GM12878 (cell line): ENCODE measurements around the gene SCARF2.

Experiments
- CEBPB ChIP-seq, 2 experiments: fragments of 150-350 bp in 1 of 2; IDR thresholded peaks; 2 replicates each; pipeline ENCODE4 v1.6.1; 2012 to 2014; ENCODE audit warnings: low read depth in 2 of 2, low read length in 2 of 2, borderline replicate concordance in 1 of 2, inconsistent platforms in 1 of 2
- CTCF ChIP-seq, 3 experiments: IDR thresholded peaks in 2 of 3; conservative IDR thresholded peaks in 1 of 3; 2 replicates each; pipeline ENCODE4 v1.5.1; 2011; ENCODE audit warnings: low read depth in 3 of 3, low read length in 3 of 3, mild to moderate bottlenecking in 3 of 3, control low read depth in 2 of 3, moderate library complexity in 2 of 3, inconsistent platforms in 1 of 3, mixed read lengths in 1 of 3; ENCODE audit not compliant: control insufficient read depth in 2 of 3, insufficient read depth in 1 of 3; ENCODE audit errors: extremely low read depth in 1 of 3
- E2F4 ChIP-seq: IDR thresholded peaks from 2 replicates; pipeline ENCODE4 v1.6.1; 2012; ENCODE audit warnings: low read depth, low read length, improper control_type of control experiment
- EZH2 ChIP-seq: IDR thresholded peaks from 2 replicates; pipeline ENCODE4 v1.6.1; 2012; ENCODE audit warnings: low read depth, mild to moderate bottlenecking, control low read depth, inconsistent platforms, low read length, borderline replicate concordance; ENCODE audit not compliant: control insufficient read depth
- JUND ChIP-seq: IDR thresholded peaks from 2 replicates; pipeline ENCODE4 v1.6.1; 2012; ENCODE audit warnings: low read depth, mild to moderate bottlenecking, low read length, improper control_type of control experiment, moderate library complexity
- PAX5 ChIP-seq: IDR thresholded peaks from 2 replicates; pipeline ENCODE4 v1.6.1; 2011; ENCODE audit warnings: low read depth, low read length, borderline replicate concordance
- RFX5 ChIP-seq: IDR thresholded peaks from 2 replicates; pipeline ENCODE4 v1.6.1; 2011; ENCODE audit warnings: low read depth, low read length, improper control_type of control experiment
- TF ChIP-seq, protein P1 (sequence below): IDR thresholded peaks from 2 replicates; pipeline ENCODE4 v1.6.1; 2012; ENCODE audit warnings: mild to moderate bottlenecking, low read depth, low read length

DNA sequence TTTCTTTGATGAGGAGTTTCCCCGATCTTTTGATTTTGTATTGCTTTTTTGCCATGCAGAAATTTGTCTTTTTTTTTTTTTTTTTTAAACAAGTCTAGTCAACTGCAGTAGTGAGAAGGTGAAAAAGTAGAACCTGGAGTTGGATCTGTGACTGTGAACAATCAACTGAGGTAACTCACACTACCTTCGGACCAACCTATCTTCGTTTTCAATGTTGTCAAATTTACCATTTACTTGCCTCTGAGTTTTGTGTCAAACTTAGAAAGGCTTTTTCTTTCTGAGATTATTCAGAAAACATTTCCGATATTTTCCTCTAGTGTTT lies 37.5 kb upstream of the SCARF2 start:
- TF ChIP-seq E2F4 (no peak), CTCF (IDR thresholded peaks at IDR 0.05 in 2 of 3, conservative IDR thresholded peaks at IDR 0.05 in 1 of 3; ENCODE audit: control insufficient read depth in 2 of 3, extremely low read depth in 1 of 3, insufficient read depth in 1 of 3, low read depth in 3 of 3, low read length in 3 of 3) (no peak), EZH2 (no peak), CEBPB (IDR thresholded peaks at IDR 0.05; ENCODE audit: borderline replicate concordance in 1 of 2, low read depth in 2 of 2, low read length in 2 of 2) (no peak), RFX5 (no peak), JUND (no peak), PAX5 (no peak)
- TF ChIP-seq, protein P1, sequence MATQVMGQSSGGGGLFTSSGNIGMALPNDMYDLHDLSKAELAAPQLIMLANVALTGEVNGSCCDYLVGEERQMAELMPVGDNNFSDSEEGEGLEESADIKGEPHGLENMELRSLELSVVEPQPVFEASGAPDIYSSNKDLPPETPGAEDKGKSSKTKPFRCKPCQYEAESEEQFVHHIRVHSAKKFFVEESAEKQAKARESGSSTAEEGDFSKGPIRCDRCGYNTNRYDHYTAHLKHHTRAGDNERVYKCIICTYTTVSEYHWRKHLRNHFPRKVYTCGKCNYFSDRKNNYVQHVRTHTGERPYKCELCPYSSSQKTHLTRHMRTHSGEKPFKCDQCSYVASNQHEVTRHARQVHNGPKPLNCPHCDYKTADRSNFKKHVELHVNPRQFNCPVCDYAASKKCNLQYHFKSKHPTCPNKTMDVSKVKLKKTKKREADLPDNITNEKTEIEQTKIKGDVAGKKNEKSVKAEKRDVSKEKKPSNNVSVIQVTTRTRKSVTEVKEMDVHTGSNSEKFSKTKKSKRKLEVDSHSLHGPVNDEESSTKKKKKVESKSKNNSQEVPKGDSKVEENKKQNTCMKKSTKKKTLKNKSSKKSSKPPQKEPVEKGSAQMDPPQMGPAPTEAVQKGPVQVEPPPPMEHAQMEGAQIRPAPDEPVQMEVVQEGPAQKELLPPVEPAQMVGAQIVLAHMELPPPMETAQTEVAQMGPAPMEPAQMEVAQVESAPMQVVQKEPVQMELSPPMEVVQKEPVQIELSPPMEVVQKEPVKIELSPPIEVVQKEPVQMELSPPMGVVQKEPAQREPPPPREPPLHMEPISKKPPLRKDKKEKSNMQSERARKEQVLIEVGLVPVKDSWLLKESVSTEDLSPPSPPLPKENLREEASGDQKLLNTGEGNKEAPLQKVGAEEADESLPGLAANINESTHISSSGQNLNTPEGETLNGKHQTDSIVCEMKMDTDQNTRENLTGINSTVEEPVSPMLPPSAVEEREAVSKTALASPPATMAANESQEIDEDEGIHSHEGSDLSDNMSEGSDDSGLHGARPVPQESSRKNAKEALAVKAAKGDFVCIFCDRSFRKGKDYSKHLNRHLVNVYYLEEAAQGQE = no peak
